Neural progenitor cell (in vitro differentiated cells): ENCODE data around the gene TRIM41.

ENCODE experiments used
- EZH2 ChIP-seq: fragments of 200-600 bp; sonication (generic); IDR thresholded peaks from 2 replicates; pipeline ENCODE4 v1.6.1; 2017; ENCODE audit warnings: antibody characterized with exemption, mild to moderate bottlenecking, moderate library complexity
- TF ChIP-seq, protein P1 (sequence below): fragments of 200-600 bp; sonication (generic); IDR thresholded peaks from 2 replicates; pipeline ENCODE4 v1.5.1; 2017; ENCODE audit warnings: antibody characterized with exemption, mild to moderate bottlenecking

DNA sequence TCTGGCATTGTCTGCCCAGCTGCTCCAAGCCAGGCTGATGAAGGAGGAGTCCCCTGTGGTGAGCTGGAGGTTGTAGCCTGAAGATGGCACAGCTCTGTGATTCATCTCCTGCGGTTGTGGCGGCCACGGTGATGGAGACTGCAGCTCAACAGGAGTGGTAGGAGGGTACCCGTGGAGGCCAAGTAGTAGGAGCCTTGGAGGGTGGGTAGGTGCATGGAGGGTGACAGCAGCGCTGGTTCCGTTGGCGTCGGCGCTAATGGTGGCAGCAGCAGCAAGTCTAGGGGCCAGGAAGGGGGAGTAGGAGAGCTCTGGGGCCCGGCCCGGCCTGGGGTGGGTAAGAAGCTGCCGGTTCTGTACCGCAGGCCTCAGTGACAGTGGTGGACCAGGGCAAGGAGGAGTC lies 60.3 kb downstream of the TRIM41 start:
- TF ChIP-seq, protein P1, sequence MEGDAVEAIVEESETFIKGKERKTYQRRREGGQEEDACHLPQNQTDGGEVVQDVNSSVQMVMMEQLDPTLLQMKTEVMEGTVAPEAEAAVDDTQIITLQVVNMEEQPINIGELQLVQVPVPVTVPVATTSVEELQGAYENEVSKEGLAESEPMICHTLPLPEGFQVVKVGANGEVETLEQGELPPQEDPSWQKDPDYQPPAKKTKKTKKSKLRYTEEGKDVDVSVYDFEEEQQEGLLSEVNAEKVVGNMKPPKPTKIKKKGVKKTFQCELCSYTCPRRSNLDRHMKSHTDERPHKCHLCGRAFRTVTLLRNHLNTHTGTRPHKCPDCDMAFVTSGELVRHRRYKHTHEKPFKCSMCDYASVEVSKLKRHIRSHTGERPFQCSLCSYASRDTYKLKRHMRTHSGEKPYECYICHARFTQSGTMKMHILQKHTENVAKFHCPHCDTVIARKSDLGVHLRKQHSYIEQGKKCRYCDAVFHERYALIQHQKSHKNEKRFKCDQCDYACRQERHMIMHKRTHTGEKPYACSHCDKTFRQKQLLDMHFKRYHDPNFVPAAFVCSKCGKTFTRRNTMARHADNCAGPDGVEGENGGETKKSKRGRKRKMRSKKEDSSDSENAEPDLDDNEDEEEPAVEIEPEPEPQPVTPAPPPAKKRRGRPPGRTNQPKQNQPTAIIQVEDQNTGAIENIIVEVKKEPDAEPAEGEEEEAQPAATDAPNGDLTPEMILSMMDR, result no peak
- no peak for TF ChIP-seq EZH2
